C1 segment of cervical spinal cord (tissue), 14 donors: ENCODE measurements around the gene TBC1D3B.
"Not testable (repeated sequence)": the region's sequence is repeated elsewhere in the genome, so short reads cannot be mapped to it uniquely, and the experiment has no call there.

Experiments used
- DNase-seq, 14 donors: peaks; one replicate each; lab custom pipeline; 2025; lab: John Stamatoyannopoulos, UW

The TBC1D3B gene

DNA sequence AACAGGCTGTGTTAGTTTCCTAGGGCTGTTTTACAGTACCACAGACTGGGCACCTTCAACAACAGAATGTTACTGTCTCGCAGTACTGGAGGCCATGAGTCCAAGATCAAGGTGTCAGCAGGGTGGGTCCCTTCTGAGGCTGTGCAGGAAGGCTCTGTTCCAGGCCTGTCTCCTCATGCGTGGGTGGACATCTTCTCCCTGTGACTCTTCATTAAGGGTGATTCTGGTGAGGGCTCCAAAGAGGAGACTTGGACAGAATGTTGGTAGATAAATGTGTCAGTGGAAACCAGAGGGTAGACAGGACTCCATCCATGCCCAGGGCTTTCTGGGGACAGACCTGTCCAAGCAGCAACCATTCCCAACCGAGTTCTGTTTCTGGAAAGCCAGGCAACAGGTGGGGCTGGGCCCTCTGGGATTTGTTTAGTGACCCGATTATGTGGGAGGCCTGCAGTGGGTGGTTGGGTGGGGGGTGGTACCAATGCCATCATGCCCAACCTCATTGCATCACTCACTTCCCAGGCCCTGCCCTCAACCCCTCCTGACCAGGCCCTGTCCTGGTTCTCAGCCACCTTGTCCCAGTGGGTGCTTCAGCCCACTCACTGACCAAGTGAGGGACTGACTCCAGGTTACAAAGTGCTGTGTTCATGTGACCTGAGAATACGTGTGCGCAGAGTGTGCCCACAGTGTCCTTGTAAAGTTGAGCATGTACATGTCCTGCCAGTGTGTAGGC is 5.2 kb upstream of the TBC1D3B start:
- not testable (repeated sequence) for DNase-seq

DNA sequence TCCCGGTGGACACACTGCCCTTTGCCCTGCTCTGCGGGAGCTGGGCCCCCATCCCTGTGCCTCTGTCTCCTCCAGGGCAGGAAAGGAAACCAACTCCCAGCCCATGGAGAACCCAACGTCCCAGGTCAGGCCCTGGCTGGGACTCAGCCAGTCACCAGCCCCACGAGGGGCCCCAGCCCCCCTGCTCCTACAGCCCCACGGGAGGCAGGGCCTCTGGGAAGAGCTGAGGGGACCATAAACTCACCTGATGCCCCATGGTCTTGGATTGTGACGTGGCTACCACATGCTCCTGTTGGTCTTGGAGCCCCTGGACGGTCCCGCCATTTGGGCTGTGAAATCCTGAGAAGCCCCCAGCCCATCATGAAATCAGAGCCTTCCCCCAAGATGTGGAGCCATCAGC is 7.6 kb downstream of the TBC1D3B start:
- DNase-seq, result not testable (repeated sequence)

DNA sequence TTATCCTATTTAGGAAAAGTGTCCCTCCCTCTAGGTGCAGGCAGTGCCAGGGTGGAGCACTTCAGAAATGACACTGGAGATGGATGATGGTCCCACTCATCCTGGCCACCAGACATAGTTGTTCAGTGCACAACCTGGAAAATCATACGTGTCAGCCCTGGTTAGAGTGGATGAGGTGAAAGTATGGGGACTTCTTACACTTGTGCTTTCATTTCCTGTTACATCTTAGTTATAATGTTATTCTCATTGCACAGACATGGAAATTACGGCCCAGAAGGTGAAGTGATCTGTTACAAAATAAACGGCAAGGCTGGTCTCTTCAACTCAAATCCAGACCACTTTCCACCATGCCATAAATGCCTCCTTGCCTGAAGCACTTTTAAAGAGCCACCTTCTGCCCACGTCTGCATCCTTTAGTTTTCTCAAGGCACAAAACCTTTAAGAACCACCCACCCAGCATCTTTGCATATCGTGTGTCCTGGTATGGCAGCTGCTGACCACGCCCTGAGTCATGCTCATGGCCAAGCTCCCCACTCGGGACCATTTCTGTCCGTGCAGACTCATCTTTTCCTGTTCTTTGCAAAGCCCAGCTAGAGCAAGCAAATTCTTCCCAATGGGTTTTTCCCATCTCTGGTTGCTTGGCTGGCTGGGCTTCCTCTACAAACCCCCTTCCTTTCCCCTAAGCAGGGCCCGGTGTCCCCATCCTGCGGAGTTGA is 22.4 kb downstream of the TBC1D3B start:
- DNase-seq, result no peak

DNA sequence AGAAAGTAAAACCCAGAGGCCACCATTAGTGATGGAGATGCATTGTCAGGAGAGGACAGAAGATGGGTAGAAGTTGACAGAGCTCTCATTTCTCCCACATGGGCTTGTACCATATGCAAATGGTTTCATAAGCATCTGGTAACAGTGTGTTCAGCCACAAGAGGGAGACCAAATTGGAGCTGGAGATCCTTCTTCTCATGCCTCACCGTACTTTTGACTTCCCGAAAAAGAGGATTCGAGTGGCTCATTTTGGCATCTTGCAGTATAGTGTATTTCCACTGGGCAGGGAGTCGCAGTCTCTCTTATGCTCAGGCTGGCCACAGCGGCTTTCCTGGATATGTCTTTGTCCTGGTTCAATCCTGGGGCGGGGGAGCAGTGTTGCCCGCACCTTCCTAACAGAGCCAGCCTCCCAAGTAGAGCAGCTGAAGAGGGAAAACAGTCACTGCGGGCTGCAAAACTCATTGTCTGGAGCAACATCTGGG is 23.8 kb downstream of the TBC1D3B start:
- no peak for DNase-seq

- no peak for DNase-seq
Measured at GRCh38 chr17:36151891-36152638, 24.4 kb downstream of the TBC1D3B start.

DNA sequence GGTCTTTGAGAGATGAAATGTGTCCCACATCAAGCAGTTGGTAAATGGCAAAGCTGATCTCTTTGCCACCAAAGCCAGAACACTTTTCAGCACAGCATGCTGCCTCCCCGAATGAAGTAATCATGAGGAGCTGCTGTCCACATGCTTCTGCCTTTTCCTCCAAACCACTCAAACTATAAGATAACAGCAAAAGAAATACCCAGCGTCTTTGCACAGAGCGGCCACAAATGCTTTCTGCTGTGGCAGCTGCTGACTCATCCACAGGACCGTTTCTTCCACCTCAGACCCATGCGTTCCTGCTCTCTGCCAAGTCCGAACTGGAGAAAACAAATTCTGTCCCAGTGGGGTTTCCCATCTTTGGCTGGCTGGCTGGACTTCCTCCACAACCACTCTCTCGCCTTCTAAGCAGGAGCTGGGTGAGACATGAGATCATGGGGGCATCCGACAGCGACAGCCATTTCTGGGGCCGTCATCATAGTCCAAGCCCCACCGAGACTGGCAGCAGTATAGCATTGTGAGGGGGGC is 27.1 kb downstream of the TBC1D3B start:
- DNase-seq, result peak in 3 of 14 donors; percentile 31 to 51 (median 45)

DNA sequence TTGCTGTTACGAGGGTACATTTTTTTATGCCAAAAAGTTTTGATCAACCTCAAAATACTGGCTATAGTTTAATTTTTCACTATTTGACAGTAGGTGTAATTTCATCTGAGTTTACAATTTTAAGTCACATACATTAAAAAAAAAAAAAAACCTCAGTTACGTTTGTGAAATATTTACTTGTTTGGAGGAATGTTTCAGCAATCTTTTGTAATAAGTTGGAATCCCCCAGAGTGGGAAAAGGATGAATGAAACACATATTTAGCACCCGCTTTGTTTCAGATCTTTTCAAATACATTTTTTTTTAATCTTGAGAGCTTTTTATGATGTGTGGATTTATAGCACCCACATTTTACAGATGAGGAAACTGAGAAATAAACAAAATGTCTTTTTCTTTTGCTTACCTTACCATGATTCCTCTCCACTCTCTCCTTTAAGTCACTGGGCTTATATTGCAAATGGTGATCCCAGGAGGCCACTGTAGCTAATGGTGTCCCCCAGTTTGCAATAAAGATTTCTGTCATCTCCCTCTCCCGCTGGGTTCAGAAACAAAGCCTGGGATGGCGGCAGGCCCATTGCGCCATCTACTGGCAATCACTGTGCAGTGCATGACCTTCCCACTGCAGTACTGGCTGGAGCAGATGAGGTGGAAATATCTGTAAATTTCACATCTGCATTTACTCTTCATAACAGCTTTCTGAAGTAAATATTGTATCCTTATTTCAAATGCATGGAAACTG is 27.7 kb downstream of the TBC1D3B start:
- DNase-seq, result peak in 7 of 14 donors; percentile 7 to 55 (median 29)

GRCh38 chr17:36147601-36148000 is 28.8 kb downstream of the TBC1D3B start:
- no peak for DNase-seq

- no peak for DNase-seq
Measured at GRCh38 chr17:36144981-36145729, 31.3 kb downstream of the TBC1D3B start.

GRCh38 chr17:36144014-36144413 is 32.4 kb downstream of the TBC1D3B start:
- DNase-seq, result no peak

DNA sequence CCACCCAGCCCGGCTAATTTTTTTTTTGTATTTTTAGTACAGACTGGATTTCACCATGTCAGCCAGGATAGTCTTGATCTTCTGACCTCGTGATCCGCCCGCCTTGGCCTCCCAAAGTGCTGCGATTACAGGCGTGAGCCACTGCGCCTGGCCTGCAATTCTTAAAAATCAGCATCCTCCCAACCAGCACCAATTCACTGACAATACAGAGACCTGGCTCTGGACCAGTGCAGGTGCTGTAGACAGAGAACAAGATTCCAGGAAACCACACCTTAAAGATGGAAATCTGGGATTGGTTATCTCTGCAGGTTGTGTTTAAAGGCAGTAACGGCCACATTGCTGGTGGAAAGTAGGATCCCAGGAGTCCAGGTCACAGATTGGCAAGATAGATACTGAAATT is 33.6 kb downstream of the TBC1D3B start:
- DNase-seq, result no peak

DNA sequence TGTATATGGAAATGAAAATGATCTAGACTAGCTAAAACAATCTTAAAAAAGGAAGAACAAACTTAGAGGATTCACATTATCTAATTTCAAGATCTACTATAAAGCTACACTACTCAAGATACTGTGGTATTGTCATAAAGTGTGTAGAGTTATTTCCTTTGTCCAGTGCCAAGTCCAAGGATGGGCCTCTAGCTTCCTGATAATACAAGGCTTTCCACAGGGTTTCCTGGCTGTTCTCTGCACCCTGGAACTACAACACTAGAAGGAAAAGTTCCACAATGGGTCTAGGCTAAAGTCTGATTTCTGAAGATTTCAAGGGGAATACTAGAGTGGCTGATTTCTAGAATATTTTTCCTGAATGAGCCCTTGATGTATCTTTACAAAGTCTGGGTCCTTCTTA is 34.2 kb downstream of the TBC1D3B start:
- DNase-seq, result no peak

DNA sequence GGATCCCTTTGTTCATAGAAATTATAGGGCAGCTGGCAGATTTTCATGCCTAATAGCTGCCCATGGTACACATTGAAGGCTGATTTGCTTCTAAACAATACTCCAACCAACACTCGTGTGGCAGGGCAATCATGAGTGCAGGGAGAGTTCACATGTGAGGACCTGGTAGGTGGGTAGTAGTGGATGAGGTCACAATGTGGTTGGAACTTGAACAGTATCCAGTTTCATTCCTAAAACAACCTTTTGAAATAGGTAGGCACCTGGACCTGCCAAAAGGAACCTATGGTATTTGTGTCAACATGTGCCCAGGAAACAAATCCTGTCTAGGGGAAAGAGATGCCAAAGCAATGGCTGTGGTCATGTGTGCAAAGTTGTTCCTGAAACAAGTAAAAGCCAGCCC is 40.0 kb downstream of the TBC1D3B start:
- no peak for DNase-seq

GRCh38 chr17:36136036-36136435 is 40.4 kb downstream of the TBC1D3B start:
- no peak for DNase-seq

DNA sequence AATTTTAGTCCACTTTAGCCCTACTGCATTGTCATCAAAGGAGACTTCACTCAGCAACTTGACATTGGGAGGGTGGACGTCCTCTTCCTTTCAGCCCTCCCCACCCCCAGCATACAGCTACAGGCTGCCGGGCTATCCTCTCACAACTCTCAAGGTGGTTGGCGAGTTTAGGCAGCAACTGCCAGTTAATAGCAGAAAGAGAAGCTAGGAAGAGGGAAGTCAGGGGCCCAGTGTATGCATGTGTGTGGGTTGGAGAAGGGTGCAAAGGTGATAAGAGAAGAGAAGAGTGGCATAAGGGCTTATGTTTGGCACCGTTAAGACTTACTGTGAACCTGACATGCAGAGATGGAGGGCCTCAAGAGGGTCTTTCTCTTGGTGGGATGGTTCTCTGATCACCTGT is 41.0 kb downstream of the TBC1D3B start:
- DNase-seq, result no peak

DNA sequence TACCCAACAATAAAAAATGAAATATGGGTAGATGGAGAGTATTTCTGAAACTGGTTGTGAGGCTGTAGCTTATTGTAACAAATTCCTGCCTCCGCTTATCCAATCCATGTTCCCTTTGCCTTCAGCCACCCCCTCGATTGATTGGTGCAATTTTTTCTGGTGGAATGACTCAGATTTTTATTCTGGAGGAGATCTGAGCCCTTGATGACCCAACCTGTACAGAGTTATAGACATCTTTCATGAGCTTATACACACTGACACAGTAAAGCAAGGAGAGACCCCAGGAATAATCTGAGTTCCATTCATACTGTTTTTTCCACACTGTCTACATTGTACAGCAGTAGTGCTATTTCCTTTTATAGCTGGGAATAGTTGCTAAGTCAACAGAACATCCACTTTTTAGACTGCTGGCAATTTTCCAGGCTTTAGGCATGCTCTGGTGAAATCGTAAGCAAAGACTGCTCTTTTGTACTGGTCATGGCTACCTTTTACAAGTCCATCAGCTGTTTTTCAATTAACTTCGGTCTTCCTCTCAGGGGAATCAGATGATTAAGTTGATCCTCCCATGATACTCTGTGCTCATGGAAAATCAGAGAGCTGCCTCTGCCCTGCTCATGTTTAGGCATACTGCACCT is 42.7 kb downstream of the TBC1D3B start:
- no peak for DNase-seq

- no peak for DNase-seq
Measured at GRCh38 chr17:36132421-36132831, 44.0 kb downstream of the TBC1D3B start.

DNA sequence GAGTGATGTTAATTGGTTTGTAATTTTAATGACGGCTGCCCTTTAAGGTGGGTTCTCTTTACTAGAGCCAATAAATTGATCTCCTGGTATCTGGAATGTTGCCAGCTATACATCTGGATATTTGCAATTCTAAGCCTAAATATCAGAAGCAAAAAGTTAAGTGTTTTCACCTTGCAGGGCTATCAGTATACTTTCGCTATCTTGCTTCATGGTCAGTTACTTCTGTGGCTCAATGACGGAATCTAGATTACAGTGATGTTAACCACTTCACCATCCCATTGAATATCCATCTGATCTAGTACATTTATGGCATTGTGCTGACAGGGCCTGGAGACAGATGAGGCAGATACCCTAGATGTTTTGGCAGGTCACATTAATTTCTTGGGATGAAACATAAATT is 44.5 kb downstream of the TBC1D3B start:
- DNase-seq, result no peak

- DNase-seq, result no peak
Measured at GRCh38 chr17:36131421-36131820, 45.0 kb downstream of the TBC1D3B start.

GRCh38 chr17:36130346-36130745 is 46.1 kb downstream of the TBC1D3B start:
- DNase-seq, result no peak
